Body of pancreas (tissue), 4 donors: Measurements from ENCODE around the gene NFATC2.

Experiments
- CTCF ChIP-seq, 7 experiments: fragments of 450-650 bp in 4 of 7; fragments of 200-600 bp in 3 of 7; sonication (generic) in 3 of 7; IDR thresholded peaks; one replicate each; pipeline ENCODE4 v1.5.1; 2016 to 2019; ENCODE audit warnings: antibody characterized with exemption in 7 of 7
- POLR2A ChIP-seq, 3 donors: fragments of 450-650 bp; IDR thresholded peaks; one replicate each; pipeline ENCODE4 v1.6.1; 2016; ENCODE audit warnings: antibody characterized with exemption in 3 of 3, mild to moderate bottlenecking in 2 of 3

GRCh38 chr20:51384875-51385274 is 157.6 kb downstream of the NFATC2 start:
- TF ChIP-seq CTCF (IDR thresholded peaks at IDR 0.05) (no peak), POLR2A (IDR thresholded peaks at IDR 0.05) (no peak)
